ENCODE results near the gene ADAT3.
A peak's percentile ranks its signal among the peaks of the same experiment; 100 is the strongest.

Gene ADAT3

DNA sequence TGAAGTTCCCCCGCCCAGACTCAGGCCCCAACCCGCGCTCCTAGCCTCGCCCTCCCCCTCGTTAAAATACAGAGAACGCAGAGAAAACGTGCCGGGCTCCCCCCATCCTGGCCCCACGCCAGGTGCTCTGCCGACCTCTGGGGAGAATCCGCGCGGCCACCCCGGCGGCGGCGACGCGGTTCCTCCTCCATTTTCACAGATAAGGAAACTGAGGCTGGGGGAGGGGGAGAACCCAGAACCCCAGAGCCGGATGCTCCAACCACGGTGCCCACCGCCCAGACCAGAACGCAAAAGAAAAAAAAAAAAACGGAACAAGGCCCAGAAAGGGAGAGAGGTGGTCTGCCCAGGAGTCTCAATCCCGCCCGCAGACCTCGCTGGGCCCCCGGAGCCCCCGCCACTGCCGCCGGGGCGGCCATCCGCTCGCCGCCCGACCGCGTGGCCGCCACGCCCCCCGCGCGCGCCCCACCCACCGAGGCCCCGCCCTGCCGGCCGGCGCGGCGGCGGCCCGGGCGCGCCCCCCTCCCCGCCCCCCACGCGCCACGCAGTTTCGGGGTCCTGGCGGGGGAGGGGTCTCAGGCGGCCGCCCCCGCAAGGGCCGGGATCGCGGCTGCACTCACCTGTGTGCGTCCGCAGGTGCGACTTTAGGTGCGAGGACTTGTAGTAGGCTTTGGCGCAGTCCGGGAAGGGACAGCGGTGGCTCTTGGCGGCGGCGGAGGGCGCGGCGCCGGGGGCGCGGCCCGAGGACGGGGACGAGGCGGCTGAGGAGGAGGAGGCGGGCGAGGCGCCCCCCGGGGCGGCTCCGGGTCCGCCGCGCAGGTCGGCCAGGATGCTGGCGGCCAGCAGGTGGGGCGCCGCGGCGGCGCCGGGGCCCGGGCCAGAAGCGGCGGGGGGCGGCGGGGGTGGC is 42.5 kb upstream of the ADAT3 start (continued):
- TF ChIP-seq, protein P1, sequence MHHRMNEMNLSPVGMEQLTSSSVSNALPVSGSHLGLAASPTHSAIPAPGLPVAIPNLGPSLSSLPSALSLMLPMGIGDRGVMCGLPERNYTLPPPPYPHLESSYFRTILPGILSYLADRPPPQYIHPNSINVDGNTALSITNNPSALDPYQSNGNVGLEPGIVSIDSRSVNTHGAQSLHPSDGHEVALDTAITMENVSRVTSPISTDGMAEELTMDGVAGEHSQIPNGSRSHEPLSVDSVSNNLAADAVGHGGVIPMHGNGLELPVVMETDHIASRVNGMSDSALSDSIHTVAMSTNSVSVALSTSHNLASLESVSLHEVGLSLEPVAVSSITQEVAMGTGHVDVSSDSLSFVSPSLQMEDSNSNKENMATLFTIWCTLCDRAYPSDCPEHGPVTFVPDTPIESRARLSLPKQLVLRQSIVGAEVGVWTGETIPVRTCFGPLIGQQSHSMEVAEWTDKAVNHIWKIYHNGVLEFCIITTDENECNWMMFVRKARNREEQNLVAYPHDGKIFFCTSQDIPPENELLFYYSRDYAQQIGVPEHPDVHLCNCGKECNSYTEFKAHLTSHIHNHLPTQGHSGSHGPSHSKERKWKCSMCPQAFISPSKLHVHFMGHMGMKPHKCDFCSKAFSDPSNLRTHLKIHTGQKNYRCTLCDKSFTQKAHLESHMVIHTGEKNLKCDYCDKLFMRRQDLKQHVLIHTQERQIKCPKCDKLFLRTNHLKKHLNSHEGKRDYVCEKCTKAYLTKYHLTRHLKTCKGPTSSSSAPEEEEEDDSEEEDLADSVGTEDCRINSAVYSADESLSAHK (tag by site-specific recombination; IDR thresholded peaks at IDR 0.05): no peak; the same call in 1 of the 2 replicates
- TF ChIP-seq ZNF629 (tag by site-specific recombination; IDR thresholded peaks at IDR 0.05) (no peak), REPIN1 (tag by site-specific recombination; IDR thresholded peaks at IDR 0.05; ENCODE audit: low read depth) (no peak), KLF10 (tag by site-specific recombination; IDR thresholded peaks at IDR 0.05) (peak; percentile 99), ATF2 (tag by site-specific recombination; IDR thresholded peaks at IDR 0.05; ENCODE audit: low read depth) (no peak), PRDM2 (tag by site-specific recombination; IDR thresholded peaks at IDR 0.05; ENCODE audit: borderline replicate concordance) (no peak), ZBTB10 (tag by site-specific recombination; IDR thresholded peaks at IDR 0.05) (peak; percentile 51; the same call in 1 of the 2 replicates), ZNF747 (tag by site-specific recombination; IDR thresholded peaks at IDR 0.05) (no peak), ZNF37A (tag by site-specific recombination; IDR thresholded peaks at IDR 0.05) (no peak), INSM2 (tag by site-specific recombination; IDR thresholded peaks at IDR 0.05) (no peak), GLI2 (tag by site-specific recombination; IDR thresholded peaks at IDR 0.05; ENCODE audit: borderline replicate concordance, low read depth) (no peak), ZFP41 (tag by site-specific recombination; IDR thresholded peaks at IDR 0.05; ENCODE audit: borderline replicate concordance) (no peak), ZSCAN23 (tag by site-specific recombination; IDR thresholded peaks at IDR 0.05) (no peak), ZNF239 (tag by site-specific recombination; IDR thresholded peaks at IDR 0.05) (no peak), ZNF132 (tag by site-specific recombination; IDR thresholded peaks at IDR 0.05; ENCODE audit: borderline replicate concordance) (no peak), ZSCAN16 (tag by site-specific recombination; IDR thresholded peaks at IDR 0.05) (no peak), ZNF211 (tag by site-specific recombination; IDR thresholded peaks at IDR 0.05; ENCODE audit: low read depth) (no peak), ZNF837 (tag by site-specific recombination; IDR thresholded peaks at IDR 0.05) (no peak)
- TF ChIP-seq, protein P2, sequence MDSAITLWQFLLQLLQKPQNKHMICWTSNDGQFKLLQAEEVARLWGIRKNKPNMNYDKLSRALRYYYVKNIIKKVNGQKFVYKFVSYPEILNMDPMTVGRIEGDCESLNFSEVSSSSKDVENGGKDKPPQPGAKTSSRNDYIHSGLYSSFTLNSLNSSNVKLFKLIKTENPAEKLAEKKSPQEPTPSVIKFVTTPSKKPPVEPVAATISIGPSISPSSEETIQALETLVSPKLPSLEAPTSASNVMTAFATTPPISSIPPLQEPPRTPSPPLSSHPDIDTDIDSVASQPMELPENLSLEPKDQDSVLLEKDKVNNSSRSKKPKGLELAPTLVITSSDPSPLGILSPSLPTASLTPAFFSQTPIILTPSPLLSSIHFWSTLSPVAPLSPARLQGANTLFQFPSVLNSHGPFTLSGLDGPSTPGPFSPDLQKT (IDR thresholded peaks at IDR 0.05; ENCODE audit: borderline replicate concordance, low read depth, low read length): no peak
- TF ChIP-seq, protein P3, sequence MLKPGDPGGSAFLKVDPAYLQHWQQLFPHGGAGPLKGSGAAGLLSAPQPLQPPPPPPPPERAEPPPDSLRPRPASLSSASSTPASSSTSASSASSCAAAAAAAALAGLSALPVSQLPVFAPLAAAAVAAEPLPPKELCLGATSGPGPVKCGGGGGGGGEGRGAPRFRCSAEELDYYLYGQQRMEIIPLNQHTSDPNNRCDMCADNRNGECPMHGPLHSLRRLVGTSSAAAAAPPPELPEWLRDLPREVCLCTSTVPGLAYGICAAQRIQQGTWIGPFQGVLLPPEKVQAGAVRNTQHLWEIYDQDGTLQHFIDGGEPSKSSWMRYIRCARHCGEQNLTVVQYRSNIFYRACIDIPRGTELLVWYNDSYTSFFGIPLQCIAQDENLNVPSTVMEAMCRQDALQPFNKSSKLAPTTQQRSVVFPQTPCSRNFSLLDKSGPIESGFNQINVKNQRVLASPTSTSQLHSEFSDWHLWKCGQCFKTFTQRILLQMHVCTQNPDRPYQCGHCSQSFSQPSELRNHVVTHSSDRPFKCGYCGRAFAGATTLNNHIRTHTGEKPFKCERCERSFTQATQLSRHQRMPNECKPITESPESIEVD (tag by site-specific recombination; IDR thresholded peaks at IDR 0.05): no peak
